ENCODE data around the gene RAB11FIP2.

DNA sequence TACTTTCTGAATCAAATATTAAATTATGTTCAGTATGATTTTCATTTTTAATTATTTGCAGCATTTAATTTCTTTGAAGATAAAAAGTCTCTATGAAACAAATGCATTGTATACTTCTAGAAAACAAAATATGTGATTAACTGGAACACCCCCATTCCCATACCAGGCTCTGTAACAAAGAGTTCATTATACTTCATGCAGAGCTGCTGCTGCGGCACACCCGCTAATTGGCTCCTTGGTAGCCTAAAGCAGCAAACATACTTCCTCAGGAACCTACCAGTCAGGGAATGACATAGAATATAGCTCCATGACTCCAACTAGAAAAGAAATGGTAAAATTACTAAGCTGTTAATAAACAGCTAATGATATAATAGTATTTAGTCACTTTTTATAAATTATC lies 19.3 kb downstream of the RAB11FIP2 start:
- TF ChIP-seq, protein P1, sequence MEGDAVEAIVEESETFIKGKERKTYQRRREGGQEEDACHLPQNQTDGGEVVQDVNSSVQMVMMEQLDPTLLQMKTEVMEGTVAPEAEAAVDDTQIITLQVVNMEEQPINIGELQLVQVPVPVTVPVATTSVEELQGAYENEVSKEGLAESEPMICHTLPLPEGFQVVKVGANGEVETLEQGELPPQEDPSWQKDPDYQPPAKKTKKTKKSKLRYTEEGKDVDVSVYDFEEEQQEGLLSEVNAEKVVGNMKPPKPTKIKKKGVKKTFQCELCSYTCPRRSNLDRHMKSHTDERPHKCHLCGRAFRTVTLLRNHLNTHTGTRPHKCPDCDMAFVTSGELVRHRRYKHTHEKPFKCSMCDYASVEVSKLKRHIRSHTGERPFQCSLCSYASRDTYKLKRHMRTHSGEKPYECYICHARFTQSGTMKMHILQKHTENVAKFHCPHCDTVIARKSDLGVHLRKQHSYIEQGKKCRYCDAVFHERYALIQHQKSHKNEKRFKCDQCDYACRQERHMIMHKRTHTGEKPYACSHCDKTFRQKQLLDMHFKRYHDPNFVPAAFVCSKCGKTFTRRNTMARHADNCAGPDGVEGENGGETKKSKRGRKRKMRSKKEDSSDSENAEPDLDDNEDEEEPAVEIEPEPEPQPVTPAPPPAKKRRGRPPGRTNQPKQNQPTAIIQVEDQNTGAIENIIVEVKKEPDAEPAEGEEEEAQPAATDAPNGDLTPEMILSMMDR (conservative IDR thresholded peaks at IDR 0.05; ENCODE audit: low read depth, low read length), result no peak
- no peak for TF ChIP-seq POLR2A (IDR thresholded peaks at IDR 0.05; ENCODE audit: low read depth, low read length)
- no peak for TF ChIP-seq MAFK (IDR thresholded peaks at IDR 0.05; ENCODE audit: low read depth, low read length)
- TF ChIP-seq RFX5 (IDR thresholded peaks at IDR 0.05; ENCODE audit: low read depth, low read length), result no peak
- TF ChIP-seq, protein P2, sequence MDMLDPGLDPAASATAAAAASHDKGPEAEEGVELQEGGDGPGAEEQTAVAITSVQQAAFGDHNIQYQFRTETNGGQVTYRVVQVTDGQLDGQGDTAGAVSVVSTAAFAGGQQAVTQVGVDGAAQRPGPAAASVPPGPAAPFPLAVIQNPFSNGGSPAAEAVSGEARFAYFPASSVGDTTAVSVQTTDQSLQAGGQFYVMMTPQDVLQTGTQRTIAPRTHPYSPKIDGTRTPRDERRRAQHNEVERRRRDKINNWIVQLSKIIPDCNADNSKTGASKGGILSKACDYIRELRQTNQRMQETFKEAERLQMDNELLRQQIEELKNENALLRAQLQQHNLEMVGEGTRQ (IDR thresholded peaks at IDR 0.05; ENCODE audit: low read depth, low read length), result no peak
- TF ChIP-seq RAD21 (IDR thresholded peaks at IDR 0.05; ENCODE audit: low read length), result no peak
- no peak for TF ChIP-seq FOS (IDR thresholded peaks at IDR 0.05; ENCODE audit: low read depth, low read length)
- TF ChIP-seq NFE2L2 (IDR thresholded peaks at IDR 0.05; ENCODE audit: low read depth, low read length), result no peak
- no peak for TF ChIP-seq BHLHE40 (IDR thresholded peaks at IDR 0.05; ENCODE audit: low read depth, low read length)
